ENCODE results near the gene NUDCD3.

NUDCD3 gene

GRCh38 chr7:44489955-44490350, 505 bp downstream of the NUDCD3 start:
- Histone ChIP-seq H3K9me3 (replicated peaks; ENCODE audit: insufficient read depth, low read length) (no peaks in the 10 kb centered on the region), H3K36me3 (replicated peaks; ENCODE audit: insufficient read depth, low read length) (no peaks in the 10 kb centered on the region), H3F3A (ENCODE audit: insufficient read depth, low read length) (0 out of 2 replicates have a peak, but pooled peaks cover 5% of the 10 kb centered on the region), H3K27me3 (replicated peaks; ENCODE audit: insufficient read depth, low read length) (no peaks in the 10 kb centered on the region), H3K4me1 (ENCODE audit: low read length) (peaks cover 15% of the 10 kb centered on the region), H3K27ac (ENCODE audit: low read length) (peak overlapping the region; percentile 84), H3K4me2 (ENCODE audit: low read depth, low read length) (peak overlapping the region; percentile 86), H3K4me3 (ENCODE audit: low read length) (peak overlapping the region; percentile 75), H3K9me2 (replicated peaks; ENCODE audit: insufficient read depth, low read length) (no peaks in the 10 kb centered on the region), H3K79me2 (ENCODE audit: low read length) (peaks cover 53% of the 10 kb centered on the region), H3K9ac (ENCODE audit: low read length) (peak overlapping the region; percentile 91), H2AFZ (ENCODE audit: low read length) (peak overlapping the region; percentile 72), H4K20me1 (ENCODE audit: insufficient read depth, low read length) (peaks cover 5% of the 10 kb centered on the region; the same call in 1 of the 2 replicates)
- no peak for DNase-seq
- TF ChIP-seq EZH2phosphoT487 (IDR thresholded peaks at IDR 0.05; ENCODE audit: low read length) (no peak), CTCF (IDR thresholded peaks at IDR 0.05; ENCODE audit: low read length) (no peak), EZH2 (optimal IDR thresholded peaks at IDR 0.05; ENCODE audit: low read depth, low read length) (no peak)

GRCh38 chr7:44488955-44489354, 1.5 kb downstream of the NUDCD3 start:
- Histone ChIP-seq H3K79me2 (ENCODE audit: low read length) (peaks cover 63% of the 10 kb centered on the region), H3K9me2 (replicated peaks; ENCODE audit: insufficient read depth, low read length) (no peaks in the 10 kb centered on the region), H3K4me3 (ENCODE audit: low read length) (peak overlapping the region; percentile 75), H3F3A (ENCODE audit: insufficient read depth, low read length) (0 out of 2 replicates have a peak, but pooled peaks cover 5% of the 10 kb centered on the region), H3K9ac (ENCODE audit: low read length) (peak overlapping the region; percentile 91; the same call in 1 of the 2 replicates), H2AFZ (ENCODE audit: low read length) (no peak overlapping the region), H3K9me3 (replicated peaks; ENCODE audit: insufficient read depth, low read length) (no peaks in the 10 kb centered on the region), H3K4me2 (ENCODE audit: low read depth, low read length) (peak overlapping the region; percentile 86), H3K4me1 (ENCODE audit: low read length) (peaks cover 15% of the 10 kb centered on the region), H3K36me3 (replicated peaks; ENCODE audit: insufficient read depth, low read length) (peaks cover 2% of the 10 kb centered on the region; the same call in 1 of the 2 replicates), H4K20me1 (ENCODE audit: insufficient read depth, low read length) (peaks cover 5% of the 10 kb centered on the region; the same call in 1 of the 2 replicates), H3K27me3 (replicated peaks; ENCODE audit: insufficient read depth, low read length) (no peaks in the 10 kb centered on the region), H3K27ac (ENCODE audit: low read length) (no peak overlapping the region)
- TF ChIP-seq EZH2 (optimal IDR thresholded peaks at IDR 0.05; ENCODE audit: low read depth, low read length) (no peak), CTCF (IDR thresholded peaks at IDR 0.05; ENCODE audit: low read length) (no peak), EZH2phosphoT487 (IDR thresholded peaks at IDR 0.05; ENCODE audit: low read length) (no peak)
- DNase-seq = no peak

- Histone ChIP-seq H3K27me3 (replicated peaks; ENCODE audit: insufficient read depth, low read length) (no peaks in the 10 kb centered on the region), H3K79me2 (ENCODE audit: low read length) (peaks cover 86% of the 10 kb centered on the region), H3K9ac (ENCODE audit: low read length) (no peak overlapping the region), H3F3A (ENCODE audit: insufficient read depth, low read length) (0 out of 2 replicates have a peak, but pooled peaks cover 5% of the 10 kb centered on the region), H3K4me3 (ENCODE audit: low read length) (no peak overlapping the region), H3K36me3 (replicated peaks; ENCODE audit: insufficient read depth, low read length) (peaks cover 18% of the 10 kb centered on the region), H2AFZ (ENCODE audit: low read length) (no peak overlapping the region), H3K4me1 (ENCODE audit: low read length) (peaks cover 15% of the 10 kb centered on the region), H3K9me2 (replicated peaks; ENCODE audit: insufficient read depth, low read length) (no peaks in the 10 kb centered on the region), H4K20me1 (ENCODE audit: insufficient read depth, low read length) (peaks cover 5% of the 10 kb centered on the region; the same call in 1 of the 2 replicates), H3K9me3 (replicated peaks; ENCODE audit: insufficient read depth, low read length) (no peaks in the 10 kb centered on the region), H3K27ac (ENCODE audit: low read length) (no peak overlapping the region), H3K4me2 (ENCODE audit: low read depth, low read length) (no peak overlapping the region)
- peak; percentile 27 for DNase-seq
- TF ChIP-seq CTCF (IDR thresholded peaks at IDR 0.05; ENCODE audit: low read length) = no peak
- no peak for TF ChIP-seq EZH2phosphoT487 (IDR thresholded peaks at IDR 0.05; ENCODE audit: low read length)
- TF ChIP-seq EZH2 (optimal IDR thresholded peaks at IDR 0.05; ENCODE audit: low read depth, low read length) = no peak
These were observed 3.8 kb downstream of the NUDCD3 start for GRCh38 chr7:44486693-44487092.

Data from MM.1S (cell line).